SK-N-DZ (cell line): ENCODE data around the gene KAT2B.

Experiments used
- DNase-seq: peaks from one replicate; pipeline ENCODE4 v3.0.0-alpha.2; 2015; ENCODE audit warnings: low spot score

KAT2B gene

GRCh38 chr3:20064796-20065564, 24.7 kb downstream of the KAT2B start:
- DNase-seq: peak; percentile 95

- no peak for DNase-seq
These were observed 25.8 kb downstream of the KAT2B start for GRCh38 chr3:20066079-20066478.

DNA sequence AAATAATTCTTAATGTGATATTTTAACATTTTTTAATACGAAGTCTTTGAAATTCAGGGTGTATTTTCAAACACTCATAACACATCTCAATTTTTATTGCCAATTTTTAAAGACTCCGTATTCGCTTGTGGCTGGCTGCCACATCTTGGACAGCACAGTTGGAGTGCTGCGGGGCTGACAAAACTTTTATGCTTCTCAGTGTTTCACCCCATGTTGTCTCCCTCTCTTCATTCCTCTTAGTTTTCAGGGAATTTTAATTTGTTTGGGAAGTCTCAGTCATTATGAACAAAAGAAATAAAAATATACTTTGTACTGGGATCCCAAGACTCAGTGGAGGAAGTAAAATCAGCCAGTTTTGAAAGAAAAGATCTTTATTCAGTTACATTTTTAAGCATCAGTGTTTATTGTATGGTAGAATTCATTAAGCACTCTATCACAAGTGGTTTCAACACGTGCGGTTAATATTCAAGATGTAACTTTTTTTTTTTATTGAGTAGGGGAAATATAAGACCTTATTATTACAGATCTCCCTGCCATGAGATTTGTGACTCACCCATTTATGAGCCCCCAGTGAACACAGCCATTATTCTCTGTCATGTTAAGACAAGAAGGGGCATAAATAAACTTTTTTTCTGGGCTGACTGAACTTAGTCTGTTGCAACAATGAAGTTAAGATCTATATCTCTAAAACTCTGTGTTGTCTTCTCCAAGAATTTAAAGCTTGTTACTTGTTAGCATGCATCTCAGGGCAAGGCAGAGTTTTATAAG, 26.8 kb downstream of the KAT2B start:
- no peak for DNase-seq

DNA sequence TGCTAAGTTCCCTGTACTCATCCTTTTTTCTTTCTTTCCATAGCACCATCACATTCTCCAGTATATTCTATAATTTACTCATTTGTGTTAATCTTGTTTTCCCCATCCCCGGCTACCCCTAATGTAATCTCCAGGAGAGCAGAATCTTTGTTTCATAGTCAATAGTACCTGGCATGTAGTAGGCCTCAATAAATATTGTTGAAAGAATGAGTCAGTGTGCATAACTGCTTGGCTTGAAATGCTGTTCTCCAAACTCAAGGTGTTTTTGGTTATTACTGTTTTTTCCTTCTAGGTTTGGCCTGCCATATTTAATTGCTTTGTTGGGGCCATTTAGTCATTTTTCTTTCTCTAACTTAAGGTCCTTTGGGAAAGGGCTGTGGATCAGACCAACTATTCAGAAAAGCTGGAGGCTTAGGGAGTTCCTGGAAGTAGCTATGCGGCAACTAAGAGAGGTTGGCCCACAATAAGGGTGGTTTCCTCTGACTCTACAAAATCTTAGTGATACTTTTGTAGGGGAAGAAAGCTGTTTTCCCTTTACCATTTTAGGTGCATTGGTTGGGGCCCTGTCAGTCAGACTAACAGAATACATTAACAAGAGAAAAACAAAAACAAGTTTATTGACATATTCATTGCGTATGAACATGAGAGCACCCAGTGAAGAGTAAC, 28.4 kb downstream of the KAT2B start:
- DNase-seq: no peak

- DNase-seq: no peak
These were observed 28.9 kb downstream of the KAT2B start for GRCh38 chr3:20069178-20069532.

DNA sequence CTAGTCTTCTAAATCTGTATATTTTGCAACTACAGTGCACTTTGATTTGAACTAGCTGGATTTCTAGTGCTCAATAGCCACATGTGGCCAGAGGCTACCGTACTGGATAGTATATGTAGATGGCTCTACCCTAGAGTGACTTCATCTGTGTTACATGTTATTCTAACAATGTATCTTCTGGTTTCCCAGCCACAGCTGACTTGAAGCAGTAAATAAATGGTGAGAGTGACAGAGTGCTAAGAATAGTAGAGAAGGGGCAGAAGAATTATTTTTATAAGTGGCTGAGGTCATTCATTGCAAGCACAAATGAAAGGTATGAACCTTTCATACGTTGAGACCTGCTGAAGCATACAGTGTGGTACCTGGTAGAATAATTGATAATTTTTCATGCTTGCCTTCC, 30.9 kb downstream of the KAT2B start:
- no peak for DNase-seq

- DNase-seq: no peak
These were observed 32.2 kb downstream of the KAT2B start for GRCh38 chr3:20072422-20072821.

DNA sequence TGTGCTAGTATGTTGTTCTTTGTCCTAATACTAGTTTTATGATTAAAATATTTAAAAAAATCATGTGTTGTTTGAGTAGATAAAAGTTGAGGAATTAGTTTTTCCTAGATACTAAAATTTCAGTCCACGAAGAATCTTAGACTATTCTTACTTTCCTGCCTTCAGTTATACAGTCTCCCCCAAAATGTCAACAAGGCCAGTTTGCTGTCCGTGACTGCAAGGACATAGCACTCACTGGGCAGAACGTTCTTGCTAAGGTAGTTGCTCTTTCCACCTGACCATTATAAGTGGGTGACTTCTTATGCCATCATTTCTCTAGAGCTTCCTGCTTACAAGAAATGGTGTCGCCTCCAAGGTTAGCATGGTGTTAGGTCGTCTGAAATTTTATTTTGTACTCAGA, 32.8 kb downstream of the KAT2B start:
- no peak for DNase-seq

- no peak for DNase-seq
These were observed 33.4 kb downstream of the KAT2B start for GRCh38 chr3:20073683-20074082.

- DNase-seq: no peak
These were observed 34.2 kb downstream of the KAT2B start for GRCh38 chr3:20074226-20075063.

- no peak for DNase-seq
These were observed 35.0 kb downstream of the KAT2B start for GRCh38 chr3:20075197-20075596.

- DNase-seq: no peak
These were observed 36.2 kb downstream of the KAT2B start for GRCh38 chr3:20076296-20076997.

GRCh38 chr3:20077068-20077467, 36.8 kb downstream of the KAT2B start:
- DNase-seq: no peak

GRCh38 chr3:20078194-20078714, 38.0 kb downstream of the KAT2B start:
- no peak for DNase-seq

DNA sequence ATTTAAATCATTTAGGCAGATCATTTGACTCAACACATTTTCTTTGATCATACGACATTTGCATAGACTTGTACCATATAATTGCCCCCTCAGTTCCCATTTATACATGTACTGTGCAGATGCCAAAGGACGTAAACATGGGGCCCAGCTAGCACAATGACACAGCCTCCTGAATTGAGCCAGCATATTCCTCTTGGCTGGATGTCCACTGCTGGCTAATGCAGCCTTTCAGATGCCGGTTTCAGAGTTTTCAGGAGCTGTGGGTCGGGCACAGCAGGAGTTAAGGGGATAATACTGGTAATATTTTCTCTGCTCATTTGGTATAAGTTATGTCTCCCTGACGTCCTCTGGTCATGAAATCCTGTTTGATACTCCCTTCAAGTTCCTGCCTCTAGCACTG, 39.4 kb downstream of the KAT2B start:
- no peak for DNase-seq

DNA sequence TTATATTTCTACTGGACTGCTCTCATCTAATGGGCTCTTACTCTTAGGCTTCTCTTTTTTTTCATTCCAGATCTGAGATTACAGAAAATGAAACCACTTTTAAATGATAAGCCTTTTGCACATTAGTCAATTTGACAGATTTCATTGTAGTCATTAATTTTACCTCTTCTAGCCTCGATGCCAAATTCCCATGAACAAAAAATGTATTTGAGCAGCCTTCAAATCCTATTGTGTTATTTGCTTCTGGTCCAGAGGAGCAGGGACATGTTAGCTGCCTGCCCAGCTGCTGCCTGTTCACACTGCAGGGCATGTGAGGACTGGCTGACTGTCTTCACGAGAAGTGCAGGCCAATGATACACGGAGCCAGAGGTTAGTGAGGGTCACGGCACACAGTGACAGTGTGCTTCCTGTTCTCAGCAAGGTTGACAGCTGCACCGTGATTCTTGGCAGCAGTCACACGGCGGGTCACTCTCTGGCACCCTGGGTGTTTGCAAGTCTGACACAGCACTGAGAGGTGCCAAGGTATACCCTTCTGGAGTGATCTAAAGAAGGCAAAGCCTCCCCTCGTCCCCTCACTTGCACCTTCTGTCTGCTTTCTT, 40.8 kb downstream of the KAT2B start:
- DNase-seq: peak; percentile 37

DNA sequence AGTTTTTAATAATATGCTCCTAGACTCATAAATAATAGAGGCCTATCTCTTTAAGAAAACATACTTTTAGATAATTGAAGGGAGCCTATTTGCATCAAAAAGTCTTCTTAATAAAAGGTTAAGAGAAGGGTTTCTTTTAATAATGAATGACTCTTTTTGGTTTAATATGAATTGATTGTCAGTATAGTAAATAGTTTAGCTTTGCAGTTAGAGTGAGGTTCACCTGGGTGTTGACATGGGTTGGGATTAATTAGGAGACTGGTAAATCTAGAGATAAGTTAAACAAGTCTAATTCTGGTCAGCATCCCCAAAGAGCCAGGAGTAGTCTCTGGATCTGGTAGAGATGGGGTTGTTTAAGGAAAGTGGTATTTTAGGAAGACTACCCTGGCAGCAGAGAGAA, 43.0 kb downstream of the KAT2B start:
- no peak for DNase-seq

- DNase-seq: no peak
These were observed 43.7 kb downstream of the KAT2B start for GRCh38 chr3:20083953-20084352.

DNA sequence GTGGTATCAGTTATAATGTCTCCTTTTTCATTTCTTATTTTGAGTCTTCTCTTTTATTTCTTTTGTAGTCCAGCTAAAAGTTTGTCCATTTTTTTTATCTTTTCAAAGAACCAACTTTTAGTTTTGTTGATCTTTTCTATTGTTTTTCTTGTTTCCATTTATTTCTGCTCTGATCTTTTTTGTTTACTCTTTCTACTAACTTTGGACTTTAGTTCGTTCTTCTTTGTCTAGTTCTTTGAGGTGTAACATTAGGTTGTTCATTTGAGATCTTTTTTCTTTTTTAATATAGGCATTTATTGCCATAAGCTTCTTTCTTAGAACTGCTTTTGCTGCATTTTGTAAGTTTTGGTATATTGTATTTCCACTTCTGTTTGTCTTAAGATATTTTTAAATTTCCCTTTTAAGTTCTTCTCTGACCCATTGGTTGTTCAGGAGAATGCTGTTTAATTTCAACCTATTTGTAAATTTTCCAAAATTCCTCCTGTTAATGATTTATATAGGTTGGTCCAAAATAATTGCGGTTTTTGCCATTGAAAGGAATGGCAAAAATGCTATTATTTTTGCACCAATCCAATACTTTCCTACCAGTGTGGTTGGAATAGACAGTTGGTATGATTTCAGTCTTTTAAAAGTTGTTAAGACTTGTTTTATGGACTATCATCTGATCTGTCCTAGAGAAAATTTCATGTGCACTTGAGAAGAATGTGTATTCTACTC, 51.2 kb downstream of the KAT2B start:
- DNase-seq: no peak

DNA sequence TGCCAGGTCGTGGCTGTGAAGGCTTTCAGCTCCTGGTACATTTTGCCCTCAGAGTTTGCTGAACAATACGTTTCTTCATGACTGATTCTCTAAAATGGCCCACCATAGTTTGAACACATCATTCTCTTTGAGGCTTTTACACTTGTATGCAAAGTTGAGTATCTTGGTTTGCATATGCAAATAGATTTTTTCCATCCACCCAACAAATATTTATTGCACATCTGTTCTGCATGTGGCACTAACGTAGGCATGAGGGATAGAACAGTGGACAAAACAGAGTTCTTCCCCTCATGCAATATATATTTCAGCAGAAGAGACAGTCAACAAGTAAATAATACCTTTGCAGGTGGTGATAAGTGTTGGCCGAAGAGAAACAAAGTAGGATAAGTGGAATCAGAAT, 55.2 kb downstream of the KAT2B start:
- DNase-seq: no peak
